Stimulated activated CD4-positive, alpha-beta T cell treated with anti-CD3 and anti-CD28 coated beads, Interleukin-12 subunit alpha, Interleukin-12 subunit beta, amount 100 ng/mL, for 4 hours (primary cell): ENCODE measurements around the gene HYDIN.

ENCODE experiments used
- DNase-seq: peaks from one replicate; pipeline ENCODE4 v3.0.0-alpha.2; 2020

Gene HYDIN

GRCh38 chr16:70784692-70785555, 445.6 kb downstream of the HYDIN start:
- DNase-seq: no peak

GRCh38 chr16:70782237-70782636, 448.3 kb downstream of the HYDIN start:
- no peak for DNase-seq

- DNase-seq: no peak
Observed at GRCh38 chr16:70781800-70782199, 448.7 kb downstream of the HYDIN start.

GRCh38 chr16:70780546-70780945, 450.0 kb downstream of the HYDIN start:
- DNase-seq: no peak

GRCh38 chr16:70779361-70779760, 451.2 kb downstream of the HYDIN start:
- no peak for DNase-seq

GRCh38 chr16:70778901-70779309, 451.6 kb downstream of the HYDIN start:
- DNase-seq: no peak

- DNase-seq: no peak
Observed at GRCh38 chr16:70777973-70778406, 452.5 kb downstream of the HYDIN start.

GRCh38 chr16:70777496-70777895, 453.0 kb downstream of the HYDIN start:
- DNase-seq: no peak

GRCh38 chr16:70775399-70775798, 455.1 kb downstream of the HYDIN start:
- DNase-seq: no peak

- no peak for DNase-seq
Observed at GRCh38 chr16:70774261-70774660, 456.3 kb downstream of the HYDIN start.

GRCh38 chr16:70772493-70772892, 458.0 kb downstream of the HYDIN start:
- no peak for DNase-seq

GRCh38 chr16:70770626-70771552, 459.6 kb downstream of the HYDIN start:
- DNase-seq: peak; percentile 49

- no peak for DNase-seq
Observed at GRCh38 chr16:70770291-70770625, 460.3 kb downstream of the HYDIN start.

GRCh38 chr16:70769761-70770160, 460.8 kb downstream of the HYDIN start:
- DNase-seq: no peak

GRCh38 chr16:70769131-70769530, 461.4 kb downstream of the HYDIN start:
- DNase-seq: no peak

- no peak for DNase-seq
Observed at GRCh38 chr16:70768203-70768580, 462.3 kb downstream of the HYDIN start.

- DNase-seq: no peak
Observed at GRCh38 chr16:70767377-70768202, 462.9 kb downstream of the HYDIN start.

GRCh38 chr16:70766658-70767057, 463.9 kb downstream of the HYDIN start:
- DNase-seq: no peak

- no peak for DNase-seq
Observed at GRCh38 chr16:70766176-70766575, 464.3 kb downstream of the HYDIN start.

- DNase-seq: no peak
Observed at GRCh38 chr16:70765491-70765890, 465.0 kb downstream of the HYDIN start.

- no peak for DNase-seq
Observed at GRCh38 chr16:70764632-70765031, 465.9 kb downstream of the HYDIN start.

GRCh38 chr16:70760221-70760620, 470.3 kb downstream of the HYDIN start:
- DNase-seq: no peak

GRCh38 chr16:70759666-70760065, 470.9 kb downstream of the HYDIN start:
- DNase-seq: no peak
